Breast epithelium (tissue), 3 donors: ENCODE results near the gene TNFSF10.

Experiments used
- CTCF ChIP-seq, 3 donors: fragments of 450-650 bp; IDR thresholded peaks; one replicate each; pipeline ENCODE4 v1.5.1; 2016 to 2017; ENCODE audit warnings: antibody characterized with exemption in 3 of 3, mild to moderate bottlenecking in 3 of 3, moderate library complexity in 3 of 3
- POLR2AphosphoS5 ChIP-seq, 3 donors: sonication (generic); formaldehyde crosslinking; IDR thresholded peaks; one replicate each; pipeline ENCODE4 v1.6.1; 2017; ENCODE audit warnings: antibody characterized with exemption in 3 of 3

GRCh38 chr3:172518929-172519640 is 4.1 kb downstream of the TNFSF10 start:
- no peak for TF ChIP-seq CTCF (IDR thresholded peaks at IDR 0.05)
- no peak for TF ChIP-seq POLR2AphosphoS5 (IDR thresholded peaks at IDR 0.05)
